K562 (cell line): ENCODE measurements around the gene MLKL. TPM values are rescaled to one million over a fixed set of nuclear protein-coding genes. Genes with fewer than 3 reads are reported as not detected.
A peak's percentile ranks its signal among the peaks of the same experiment; 100 is the strongest.

Source experiments
- BDP1 ChIP-seq: IDR thresholded peaks from 3 replicates; pipeline ENCODE4 v1.6.1; 2011; ENCODE audit not compliant: insufficient read length, insufficient read depth
- BRF2 ChIP-seq: IDR thresholded peaks from 3 replicates; pipeline ENCODE4 v1.6.1; 2011; ENCODE audit warnings: borderline replicate concordance, mild to moderate bottlenecking; ENCODE audit not compliant: insufficient read length, insufficient read depth
- DDX20 ChIP-seq: fragments of 450-650 bp; IDR thresholded peaks from 2 replicates; pipeline ENCODE4 v1.6.1; 2016; ENCODE audit warnings: missing genetic modification characterization, low read depth, mild to moderate bottlenecking, missing compliant biosample characterization, moderate library complexity
- HCFC1 ChIP-seq: IDR thresholded peaks from 2 replicates; pipeline ENCODE4 v1.6.1; 2012; ENCODE audit warnings: low read depth, low read length, improper control_type of control experiment
- KDM1A ChIP-seq, 2 experiments: fragments of 450-650 bp; IDR thresholded peaks; 2 replicates each; pipeline ENCODE4 v1.6.1; 2016; ENCODE audit warnings: mild to moderate bottlenecking in 2 of 2
- NCOA1 ChIP-seq: fragments of 450-650 bp; IDR thresholded peaks from 2 replicates; pipeline ENCODE4 v1.6.1; 2016; ENCODE audit warnings: low read depth
- RERE ChIP-seq: sonication (generic); formaldehyde crosslinking; IDR thresholded peaks from 2 replicates; pipeline ENCODE4 v1.8.0; 2023; ENCODE audit warnings: missing genetic modification reagents, mild to moderate bottlenecking, borderline replicate concordance
- RFX1 ChIP-seq: fragments of 450-650 bp; IDR thresholded peaks from 2 replicates; pipeline ENCODE4 v1.6.1; 2016; ENCODE audit warnings: mild to moderate bottlenecking, moderate library complexity
- SMAD3 ChIP-seq: fragments of 450-650 bp; formaldehyde crosslinking; conservative IDR thresholded peaks from 2 replicates; pipeline ENCODE4 v1.4.0; 2020; ENCODE audit warnings: mild to moderate bottlenecking
- SMARCC2 ChIP-seq: fragments of 450-650 bp; IDR thresholded peaks from 2 replicates; pipeline ENCODE4 v1.6.1; 2017; ENCODE audit warnings: antibody characterized with exemption, moderate library complexity, mild to moderate bottlenecking, low read depth
- TCF7 ChIP-seq: sonication (generic); IDR thresholded peaks from 2 replicates; pipeline ENCODE4 v1.6.1; 2016; ENCODE audit warnings: antibody characterized with exemption, borderline replicate concordance
- TFAM ChIP-seq: fragments of 250-450 bp; sonication (Bioruptor Pico); conservative IDR thresholded peaks from 2 replicates; pipeline ENCODE4 v1.5.0; 2021; ENCODE audit warnings: mild to moderate bottlenecking, moderate library complexity
- WHSC1 ChIP-seq: IDR thresholded peaks from one replicate; pipeline ENCODE4 v1.6.1; 2012; ENCODE audit warnings: low read length, control low read depth, inconsistent platforms
- ZNF699 ChIP-seq: fragments of 250-450 bp; sonication (Bioruptor Pico); IDR thresholded peaks from 2 replicates; pipeline ENCODE4 v1.8.0; 2021; ENCODE audit warnings: mild to moderate bottlenecking, moderate library complexity; ENCODE audit not compliant: insufficient replicate concordance
- ZNF785 ChIP-seq: fragments of 250-450 bp; sonication (Bioruptor Pico); IDR thresholded peaks from 2 replicates; pipeline ENCODE4 v1.4.0; 2020; ENCODE audit warnings: mild to moderate bottlenecking
- ZSCAN29 ChIP-seq: fragments of 450-650 bp; IDR thresholded peaks from 2 replicates; pipeline ENCODE4 v1.6.1; 2017
- polyA plus RNA-seq, 8 experiments: library from polyadenylated mRNA; depleted of rRNA in 4 of 8; stranded (reverse) in 5 of 8; unstranded in 3 of 8; fragments of >200 nt; fragmentation: Nextera tagmentation in 2 of 8; fragmentation: Illumina TruSeq in 1 of 8; extraction: Ambion mirVana in 2 of 8; extraction: Trizol in 1 of 8; gene quantifications; 2 replicates each; pipeline versions ENCODE4 v1.2.1 to v1.2.3, GENCODE V29; 2011 to 2014; ENCODE audit warnings: inconsistent platforms in 1 of 8, missing spikeins in 1 of 8
- total RNA-seq, 7 experiments: library from RNA; depleted of rRNA in 6 of 7; stranded (reverse); fragments of >200 nt in 6 of 7; fragmentation: Illumina TruSeq in 2 of 7; extraction: Trizol in 2 of 7; gene quantifications; 2 replicates each; pipeline versions ENCODE4 v1.2.1 to v1.2.3, GENCODE V29; 2011 to 2021; ENCODE audit warnings: low replicate concordance in 1 of 7
- TF ChIP-seq, protein P1 (sequence below): fragments of 250-450 bp; sonication (Bioruptor Pico); IDR thresholded peaks from 2 replicates; pipeline ENCODE4 v1.8.0; 2022; ENCODE audit warnings: inconsistent platforms
- TF ChIP-seq, protein P2 (sequence below): fragments of 450-650 bp; formaldehyde crosslinking; IDR thresholded peaks from 2 replicates; pipeline ENCODE4 v1.4.0; 2022; ENCODE audit warnings: missing genetic modification characterization

Gene MLKL
- total and polyA plus RNA-seq, 9 of the 15 experiments (the other 6 are each of a cell fraction or from before 2014, with no cell fraction given), result 1.6 to 6.1 (median 4.8) TPM

DNA sequence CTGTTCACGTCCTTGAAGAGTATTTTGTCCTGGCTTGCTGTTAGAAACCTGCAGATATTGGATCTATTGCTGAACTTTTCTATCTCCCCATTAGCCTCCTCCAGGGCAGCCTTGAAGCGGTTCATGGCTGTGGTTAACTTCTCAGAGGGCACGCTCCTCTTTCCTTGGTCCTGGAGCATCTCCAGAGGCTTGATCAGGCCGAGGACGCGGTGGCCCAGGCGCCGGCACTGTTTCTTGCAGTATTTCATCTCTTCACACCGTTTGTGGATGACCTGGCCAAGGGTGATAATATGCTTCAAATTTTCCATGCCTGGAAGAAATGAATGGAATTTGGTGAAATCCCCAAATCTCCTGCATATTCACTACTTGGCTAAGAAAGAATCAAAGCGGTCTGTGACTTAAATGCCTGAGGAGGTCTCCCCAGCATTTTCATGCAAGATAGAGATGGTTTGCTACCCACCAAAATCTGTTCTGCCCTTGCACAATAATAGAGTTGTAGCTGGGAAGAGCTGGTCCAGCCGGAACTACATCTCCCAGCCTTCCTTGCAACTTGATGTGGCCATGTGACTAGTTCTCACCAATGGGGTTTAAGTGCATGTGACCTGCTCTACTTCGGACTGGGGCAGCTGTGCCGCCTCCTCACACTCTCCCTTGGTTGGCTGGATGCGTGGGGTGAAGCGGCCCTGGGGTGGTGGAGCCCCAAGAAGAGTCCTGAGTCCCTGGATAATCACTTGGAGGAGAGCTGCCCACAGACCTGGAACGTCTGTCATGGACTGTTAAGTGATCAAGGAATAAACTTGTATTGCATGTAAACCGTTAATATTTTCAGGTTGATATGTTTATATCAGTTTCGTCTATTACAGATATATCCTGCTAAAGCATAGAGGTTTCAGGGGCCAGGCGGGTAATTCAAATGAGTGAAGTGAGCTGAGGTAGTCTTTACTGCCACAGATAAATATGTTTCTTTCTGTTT lies 4.9 kb downstream of the MLKL start (continued):
- no peak for TF ChIP-seq DDX20 (tag)
- TF ChIP-seq, protein P1, sequence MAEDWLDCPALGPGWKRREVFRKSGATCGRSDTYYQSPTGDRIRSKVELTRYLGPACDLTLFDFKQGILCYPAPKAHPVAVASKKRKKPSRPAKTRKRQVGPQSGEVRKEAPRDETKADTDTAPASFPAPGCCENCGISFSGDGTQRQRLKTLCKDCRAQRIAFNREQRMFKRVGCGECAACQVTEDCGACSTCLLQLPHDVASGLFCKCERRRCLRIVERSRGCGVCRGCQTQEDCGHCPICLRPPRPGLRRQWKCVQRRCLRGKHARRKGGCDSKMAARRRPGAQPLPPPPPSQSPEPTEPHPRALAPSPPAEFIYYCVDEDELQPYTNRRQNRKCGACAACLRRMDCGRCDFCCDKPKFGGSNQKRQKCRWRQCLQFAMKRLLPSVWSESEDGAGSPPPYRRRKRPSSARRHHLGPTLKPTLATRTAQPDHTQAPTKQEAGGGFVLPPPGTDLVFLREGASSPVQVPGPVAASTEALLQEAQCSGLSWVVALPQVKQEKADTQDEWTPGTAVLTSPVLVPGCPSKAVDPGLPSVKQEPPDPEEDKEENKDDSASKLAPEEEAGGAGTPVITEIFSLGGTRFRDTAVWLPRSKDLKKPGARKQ (CRISPR knock-in tag), result no peak
- TF ChIP-seq NCOA1, result no peak
- TF ChIP-seq WHSC1, result no peak
- no peak for TF ChIP-seq KDM1A (IDR thresholded peaks at IDR 0.05)
- no peak for TF ChIP-seq RERE (CRISPR knock-in tag)
- no peak for TF ChIP-seq ZNF785
- no peak for TF ChIP-seq BRF2
- TF ChIP-seq ZSCAN29, result no peak
- no peak for TF ChIP-seq TCF7
- no peak for TF ChIP-seq BDP1
- TF ChIP-seq RFX1, result no peak
- TF ChIP-seq HCFC1, result peak; percentile 97
- TF ChIP-seq SMAD3, result no peak
- TF ChIP-seq, protein P2, sequence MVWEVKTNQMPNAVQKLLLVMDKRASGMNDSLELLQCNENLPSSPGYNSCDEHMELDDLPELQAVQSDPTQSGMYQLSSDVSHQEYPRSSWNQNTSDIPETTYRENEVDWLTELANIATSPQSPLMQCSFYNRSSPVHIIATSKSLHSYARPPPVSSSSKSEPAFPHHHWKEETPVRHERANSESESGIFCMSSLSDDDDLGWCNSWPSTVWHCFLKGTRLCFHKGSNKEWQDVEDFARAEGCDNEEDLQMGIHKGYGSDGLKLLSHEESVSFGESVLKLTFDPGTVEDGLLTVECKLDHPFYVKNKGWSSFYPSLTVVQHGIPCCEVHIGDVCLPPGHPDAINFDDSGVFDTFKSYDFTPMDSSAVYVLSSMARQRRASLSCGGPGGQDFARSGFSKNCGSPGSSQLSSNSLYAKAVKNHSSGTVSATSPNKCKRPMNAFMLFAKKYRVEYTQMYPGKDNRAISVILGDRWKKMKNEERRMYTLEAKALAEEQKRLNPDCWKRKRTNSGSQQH, result no peak
- no peak for TF ChIP-seq TFAM (CRISPR knock-in tag)
- no peak for TF ChIP-seq SMARCC2
- no peak for TF ChIP-seq ZNF699 (CRISPR knock-in tag)
